ENCODE data around the gene SYT12.

SYT12 gene

DNA sequence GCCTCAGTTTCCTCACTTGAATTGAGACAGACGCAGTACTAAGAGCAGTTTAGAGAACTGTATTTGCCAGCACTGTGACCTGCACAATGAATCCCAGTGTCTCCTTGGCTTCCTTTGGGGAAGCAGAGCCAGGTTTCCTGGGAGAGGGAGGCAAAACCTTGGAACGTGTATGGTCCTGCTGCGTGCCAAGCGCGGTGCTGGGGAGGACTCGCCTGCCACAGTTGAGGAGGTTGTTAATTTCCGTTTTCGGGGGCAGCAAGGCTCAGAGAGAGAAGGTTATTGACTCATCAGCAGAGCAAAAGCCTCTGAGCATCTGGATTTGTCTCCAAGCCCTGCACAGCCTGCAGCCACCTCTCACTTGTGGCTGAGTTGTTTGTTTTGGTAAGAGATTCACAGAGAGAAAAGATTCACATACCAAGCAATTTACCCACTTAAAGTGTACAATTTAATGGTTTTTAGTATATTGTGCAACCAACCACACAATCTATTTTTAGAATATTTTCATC, 10.8 kb downstream of the SYT12 start:
- no peak overlapping the region for H3K27ac ChIP-seq (ENCODE audit: low read length)
- H4K20me1 ChIP-seq (ENCODE audit: insufficient read depth, low read length): 0 out of 2 replicates have a peak, but pooled peaks cover 10% of the 10 kb centered on the region
- H3K27me3 ChIP-seq (ENCODE audit: insufficient read depth, low read length, poor library complexity): peaks cover 8% of the 10 kb centered on the region
- H3K9me3 ChIP-seq (ENCODE audit: insufficient read depth, low read length, severe bottlenecking): no peaks in the 10 kb centered on the region
- H3K4me2 ChIP-seq (ENCODE audit: insufficient read depth, low read length): no peak overlapping the region
- no peaks in the 10 kb centered on the region for H3K79me2 ChIP-seq (ENCODE audit: insufficient read depth, low read length)
- H3K9ac ChIP-seq (ENCODE audit: low read depth, low read length): no peak overlapping the region
- H2AFZ ChIP-seq (ENCODE audit: low read depth, low read length): no peak overlapping the region
- no peaks in the 10 kb centered on the region for H3K4me1 ChIP-seq (ENCODE audit: insufficient read depth, low read length)
- ATAC-seq (ENCODE audit: insufficient read depth, low read depth): no peak
- H3K4me3 ChIP-seq (ENCODE audit: low read depth in 1 of 2, low read length in 2 of 2): no peak overlapping the region
- TF ChIP-seq EZH2 (IDR thresholded peaks at IDR 0.05; ENCODE audit: borderline replicate concordance, low read depth, low read length, severe bottlenecking): no peak
- TF ChIP-seq, protein P1, sequence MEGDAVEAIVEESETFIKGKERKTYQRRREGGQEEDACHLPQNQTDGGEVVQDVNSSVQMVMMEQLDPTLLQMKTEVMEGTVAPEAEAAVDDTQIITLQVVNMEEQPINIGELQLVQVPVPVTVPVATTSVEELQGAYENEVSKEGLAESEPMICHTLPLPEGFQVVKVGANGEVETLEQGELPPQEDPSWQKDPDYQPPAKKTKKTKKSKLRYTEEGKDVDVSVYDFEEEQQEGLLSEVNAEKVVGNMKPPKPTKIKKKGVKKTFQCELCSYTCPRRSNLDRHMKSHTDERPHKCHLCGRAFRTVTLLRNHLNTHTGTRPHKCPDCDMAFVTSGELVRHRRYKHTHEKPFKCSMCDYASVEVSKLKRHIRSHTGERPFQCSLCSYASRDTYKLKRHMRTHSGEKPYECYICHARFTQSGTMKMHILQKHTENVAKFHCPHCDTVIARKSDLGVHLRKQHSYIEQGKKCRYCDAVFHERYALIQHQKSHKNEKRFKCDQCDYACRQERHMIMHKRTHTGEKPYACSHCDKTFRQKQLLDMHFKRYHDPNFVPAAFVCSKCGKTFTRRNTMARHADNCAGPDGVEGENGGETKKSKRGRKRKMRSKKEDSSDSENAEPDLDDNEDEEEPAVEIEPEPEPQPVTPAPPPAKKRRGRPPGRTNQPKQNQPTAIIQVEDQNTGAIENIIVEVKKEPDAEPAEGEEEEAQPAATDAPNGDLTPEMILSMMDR (IDR thresholded peaks at IDR 0.05; ENCODE audit: borderline replicate concordance, extremely low read depth, low read length, poor library complexity, severe bottlenecking): no peak
- no peak for DNase-seq
- H3K36me3 ChIP-seq (ENCODE audit: insufficient read depth, low read length): no peaks in the 10 kb centered on the region

GRCh38 chr11:67034350-67034749, 11.4 kb downstream of the SYT12 start:
- Histone ChIP-seq H2AFZ (ENCODE audit: low read depth, low read length) (no peak overlapping the region), H3K36me3 (ENCODE audit: insufficient read depth, low read length) (no peaks in the 10 kb centered on the region), H3K4me2 (ENCODE audit: insufficient read depth, low read length) (no peak overlapping the region), H3K9me3 (ENCODE audit: insufficient read depth, low read length, severe bottlenecking) (no peaks in the 10 kb centered on the region), H3K9ac (ENCODE audit: low read depth, low read length) (no peak overlapping the region), H3K27me3 (ENCODE audit: insufficient read depth, low read length, poor library complexity) (peaks cover 5% of the 10 kb centered on the region), H3K27ac (ENCODE audit: low read length) (no peak overlapping the region), H3K79me2 (ENCODE audit: insufficient read depth, low read length) (no peaks in the 10 kb centered on the region), H4K20me1 (ENCODE audit: insufficient read depth, low read length) (0 out of 2 replicates have a peak, but pooled peaks cover 10% of the 10 kb centered on the region), H3K4me3 (ENCODE audit: low read depth in 1 of 2, low read length in 2 of 2) (no peak overlapping the region), H3K4me1 (ENCODE audit: insufficient read depth, low read length) (no peaks in the 10 kb centered on the region)
- DNase-seq (no peak), ATAC-seq (ENCODE audit: insufficient read depth, low read depth) (no peak)
- TF ChIP-seq EZH2 (IDR thresholded peaks at IDR 0.05; ENCODE audit: borderline replicate concordance, low read depth, low read length, severe bottlenecking): no peak
- TF ChIP-seq, protein P1 (IDR thresholded peaks at IDR 0.05; ENCODE audit: borderline replicate concordance, extremely low read depth, low read length, poor library complexity, severe bottlenecking): no peak

GRCh38 chr11:67040147-67040546, 17.2 kb downstream of the SYT12 start:
- H3K9me3 ChIP-seq (ENCODE audit: insufficient read depth, low read length, severe bottlenecking): no peaks in the 10 kb centered on the region

More at GRCh38 chr11:67040147-67040546, 17.2 kb downstream of the SYT12 start:
- no peak for DNase-seq
- Histone ChIP-seq H3K79me2 (ENCODE audit: insufficient read depth, low read length) (no peaks in the 10 kb centered on the region), H3K36me3 (ENCODE audit: insufficient read depth, low read length) (no peaks in the 10 kb centered on the region), H3K27ac (ENCODE audit: low read length) (no peak overlapping the region), H3K4me3 (ENCODE audit: low read depth in 1 of 2, low read length in 2 of 2) (no peak overlapping the region), H3K9ac (ENCODE audit: low read depth, low read length) (no peak overlapping the region), H3K27me3 (ENCODE audit: insufficient read depth, low read length, poor library complexity) (peaks cover 11% of the 10 kb centered on the region), H3K4me2 (ENCODE audit: insufficient read depth, low read length) (no peak overlapping the region), H2AFZ (ENCODE audit: low read depth, low read length) (no peak overlapping the region), H3K4me1 (ENCODE audit: insufficient read depth, low read length) (no peaks in the 10 kb centered on the region), H4K20me1 (ENCODE audit: insufficient read depth, low read length) (peaks cover 6% of the 10 kb centered on the region; the same call in 1 of the 2 replicates)
- ATAC-seq (ENCODE audit: insufficient read depth, low read depth): no peak
- no peak for TF ChIP-seq EZH2 (IDR thresholded peaks at IDR 0.05; ENCODE audit: borderline replicate concordance, low read depth, low read length, severe bottlenecking)
- TF ChIP-seq, protein P1 (IDR thresholded peaks at IDR 0.05; ENCODE audit: borderline replicate concordance, extremely low read depth, low read length, poor library complexity, severe bottlenecking): no peak
